GM21576 (cell line): ENCODE data around the gene LRCH4.

Experiments used
- ATAC-seq: cut with Tn5 transposase; IDR thresholded peaks from one replicate; pipeline ENCODE4 v1.9.1; 2021; ENCODE audit warnings: mild to moderate bottlenecking, moderate library complexity; ENCODE audit not compliant: unreplicated experiment

The LRCH4 gene

DNA sequence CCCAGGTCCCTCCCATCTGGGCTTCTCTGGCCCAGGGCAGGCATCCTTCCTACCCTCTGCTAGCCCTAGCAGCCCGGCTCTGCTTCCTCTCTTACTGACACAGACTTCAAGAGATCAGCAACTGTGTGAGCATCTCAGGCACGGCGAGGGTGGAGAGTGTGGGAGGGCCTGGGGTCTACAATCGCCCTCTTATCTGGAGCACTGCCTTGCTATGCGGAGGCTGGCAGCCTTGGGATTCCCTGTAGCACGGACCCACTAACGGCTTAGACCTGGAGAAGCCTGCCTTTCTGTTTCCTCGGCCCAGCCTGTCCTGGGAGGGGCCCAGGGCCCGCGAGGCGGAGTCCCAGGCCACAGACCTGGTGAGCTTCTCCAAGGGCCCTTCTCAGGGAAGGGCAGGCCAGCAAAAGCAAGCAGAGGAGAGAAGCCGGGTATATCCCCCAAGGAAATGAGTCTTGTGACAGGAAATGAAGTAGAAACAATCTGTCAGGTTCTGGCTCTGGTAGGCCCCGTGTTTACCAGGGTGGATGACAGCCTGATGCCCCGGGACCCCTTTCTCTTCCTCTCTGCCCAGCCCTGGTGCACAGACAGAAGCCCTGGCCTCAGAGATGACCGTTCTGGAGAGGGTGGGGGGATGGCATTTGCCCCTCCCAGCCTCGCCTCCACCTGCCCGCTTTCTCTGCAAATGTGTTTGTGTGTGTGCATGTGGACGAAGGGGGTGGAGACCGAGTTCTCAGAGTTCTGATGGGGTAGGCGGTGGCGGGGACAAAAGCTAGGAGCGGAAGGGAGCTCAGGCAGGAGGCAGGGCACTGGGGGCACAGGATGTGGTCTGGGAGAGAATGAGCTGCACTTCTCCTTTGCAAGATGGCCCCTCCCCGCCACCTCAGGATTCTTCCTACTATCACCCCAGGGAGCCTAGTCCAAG, 2.5 kb downstream of the LRCH4 start:
- no peak for ATAC-seq

DNA sequence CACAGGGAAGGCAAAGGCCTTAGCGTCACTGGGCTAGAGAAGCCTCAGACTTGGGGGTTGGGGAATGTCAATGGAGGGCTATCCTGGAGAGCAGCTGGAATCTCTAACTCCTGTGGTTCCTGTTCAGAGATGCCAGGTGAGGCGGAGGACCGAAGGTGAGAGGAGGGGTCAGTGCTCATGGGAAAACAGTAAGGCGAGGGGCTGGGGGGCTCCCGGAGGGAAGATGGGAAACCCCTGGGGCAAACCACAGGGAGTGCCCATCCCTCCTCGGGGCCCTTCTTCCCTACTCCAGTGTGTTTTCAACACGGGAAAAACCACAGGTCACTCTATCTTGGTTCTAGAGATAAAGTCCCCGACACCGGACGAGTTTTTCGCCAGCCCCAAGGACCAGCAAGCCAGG, 3.3 kb downstream of the LRCH4 start:
- no peak for ATAC-seq

DNA sequence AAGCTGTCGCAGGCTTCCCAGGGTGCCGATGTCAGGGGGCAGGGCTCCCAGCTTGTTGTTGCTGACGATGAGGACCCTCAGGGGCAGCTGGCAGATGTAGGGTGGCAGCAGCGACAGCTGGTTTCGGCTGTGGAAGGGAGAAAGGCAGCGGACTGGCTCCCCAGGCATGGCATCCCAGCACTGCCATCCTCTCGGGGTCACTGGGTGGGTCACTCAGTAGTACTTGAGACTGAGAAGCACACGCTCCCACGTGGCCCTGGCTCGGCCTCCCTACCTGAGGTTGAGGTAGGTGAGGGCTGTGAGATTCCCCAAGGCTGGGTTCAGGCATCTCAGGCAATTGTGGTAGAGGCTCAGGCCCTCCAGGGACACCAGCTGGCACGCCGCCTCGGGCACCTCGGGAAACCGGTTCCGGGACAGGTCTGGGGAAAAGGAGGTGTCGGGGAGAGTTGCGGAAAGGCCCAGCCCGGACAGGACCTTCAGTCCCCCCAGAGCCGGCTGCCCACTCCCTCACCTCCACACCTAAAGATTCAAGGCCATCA, 3.8 kb downstream of the LRCH4 start:
- no peak for ATAC-seq

DNA sequence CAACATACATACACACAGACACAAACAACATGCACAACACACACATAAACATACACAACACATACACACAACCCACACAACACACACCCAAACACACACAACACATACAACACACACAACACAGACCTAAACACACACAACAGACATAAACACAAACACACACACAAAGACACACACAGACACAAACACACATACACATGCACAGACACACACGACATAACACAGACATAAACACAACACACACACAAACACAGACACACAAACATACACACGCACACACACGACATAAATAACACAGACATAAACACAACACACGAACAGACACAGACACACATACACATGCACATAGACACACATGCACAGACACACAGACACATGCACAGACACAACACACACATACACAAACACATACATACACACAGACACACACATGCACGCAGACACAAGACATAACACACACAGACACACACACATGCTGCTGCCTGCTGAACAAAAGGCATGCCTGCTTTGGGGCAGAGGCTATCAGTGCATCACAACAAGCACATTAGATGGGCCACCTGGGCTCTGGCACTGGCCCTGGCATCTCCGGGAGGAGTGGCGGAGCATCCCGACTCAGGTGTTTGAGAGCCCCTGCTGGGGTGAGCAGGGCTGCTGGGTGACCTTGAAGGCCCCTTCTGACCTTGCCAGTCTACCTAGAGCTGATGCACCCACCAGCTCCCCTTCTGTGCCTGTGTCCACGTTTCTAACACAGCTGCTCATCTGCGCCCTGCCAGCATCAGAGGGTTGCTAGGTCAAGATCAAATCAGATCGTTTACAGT, 5.3 kb downstream of the LRCH4 start:
- ATAC-seq, result no peak

DNA sequence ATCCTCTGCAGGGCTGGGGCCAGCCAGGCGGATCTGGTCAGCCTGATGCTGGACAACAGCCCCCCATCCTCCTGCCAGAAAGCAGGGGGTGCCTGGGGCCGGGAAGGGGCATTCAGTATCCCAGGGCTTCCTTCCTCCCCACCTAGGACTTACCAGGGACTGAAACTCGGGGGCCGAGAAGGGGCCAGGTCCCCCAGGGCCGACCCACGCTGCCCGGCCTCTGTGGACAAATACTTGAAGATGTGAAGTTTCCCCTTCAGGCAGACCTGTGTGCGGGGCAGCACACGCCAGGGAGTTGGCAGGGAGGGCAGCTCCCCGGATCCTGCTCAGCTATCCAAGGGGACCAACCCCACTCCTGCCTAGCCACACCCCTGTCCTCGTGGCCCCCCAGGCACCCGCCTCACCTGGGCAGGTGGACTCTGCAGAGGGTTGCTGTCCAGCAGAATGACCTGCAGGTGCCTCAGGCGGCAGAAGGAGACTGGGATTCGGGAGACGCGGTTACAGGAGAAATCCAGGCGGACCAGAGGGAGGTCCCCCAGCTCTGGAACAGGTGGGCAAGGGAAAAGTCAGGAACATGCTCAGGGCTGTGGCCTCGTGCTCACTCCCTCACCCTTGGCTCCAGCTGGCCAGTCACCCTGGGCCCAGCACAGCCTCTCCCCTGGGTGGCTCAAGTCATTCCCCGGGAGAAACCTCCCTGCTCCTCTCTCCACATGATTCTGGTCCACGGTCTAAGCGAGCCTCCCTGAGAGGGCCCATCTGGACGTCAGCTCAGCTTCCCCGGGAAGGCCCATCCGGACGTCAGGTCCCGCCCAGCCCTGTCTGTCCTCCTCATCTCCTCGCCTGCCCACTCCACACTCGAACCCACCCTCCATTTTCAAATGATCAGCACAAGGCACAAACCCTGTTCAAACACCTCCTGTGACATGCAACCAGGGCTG, 7.4 kb downstream of the LRCH4 start:
- no peak for ATAC-seq

DNA sequence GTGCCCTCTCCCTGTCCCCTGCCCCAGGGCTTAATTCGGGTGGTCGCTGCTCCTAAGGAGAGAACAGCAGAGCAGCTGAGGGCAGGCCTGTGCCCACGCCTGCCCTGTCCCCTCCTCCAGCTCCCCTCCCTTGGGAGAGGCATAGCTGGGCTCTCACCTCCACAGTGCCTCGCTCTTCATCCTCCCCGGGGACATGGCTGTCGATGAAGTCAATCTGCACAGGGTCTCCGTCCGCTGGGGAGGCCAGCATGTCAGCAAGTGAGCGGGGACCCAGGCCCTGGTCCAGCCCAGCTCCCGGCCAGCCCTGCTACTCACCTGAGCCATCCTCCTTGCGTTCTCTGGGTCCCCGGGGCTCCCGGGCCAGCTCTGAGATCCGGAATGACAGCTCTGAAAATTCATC, 8.4 kb downstream of the LRCH4 start:
- no peak for ATAC-seq

DNA sequence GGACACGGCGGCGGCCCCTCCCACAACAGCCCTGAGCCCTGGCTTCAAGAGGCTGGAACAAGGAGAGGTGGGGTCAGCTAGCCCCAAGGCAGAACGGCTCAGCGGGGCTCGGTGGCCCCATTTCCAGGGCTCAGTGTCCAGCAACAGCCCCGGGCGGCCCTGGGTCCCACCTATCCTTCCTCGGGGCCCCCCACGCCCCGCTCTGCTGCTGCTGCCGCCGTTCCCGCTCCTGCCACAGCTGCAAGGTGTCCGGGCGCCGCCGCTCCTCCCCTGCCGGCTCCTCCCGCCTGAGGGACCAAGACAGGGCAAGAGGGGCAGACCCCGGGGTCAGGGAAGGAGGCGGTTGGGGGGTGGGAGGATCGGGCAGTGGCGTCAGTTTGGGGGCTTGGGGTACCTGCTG, 8.8 kb downstream of the LRCH4 start:
- ATAC-seq, result no peak

DNA sequence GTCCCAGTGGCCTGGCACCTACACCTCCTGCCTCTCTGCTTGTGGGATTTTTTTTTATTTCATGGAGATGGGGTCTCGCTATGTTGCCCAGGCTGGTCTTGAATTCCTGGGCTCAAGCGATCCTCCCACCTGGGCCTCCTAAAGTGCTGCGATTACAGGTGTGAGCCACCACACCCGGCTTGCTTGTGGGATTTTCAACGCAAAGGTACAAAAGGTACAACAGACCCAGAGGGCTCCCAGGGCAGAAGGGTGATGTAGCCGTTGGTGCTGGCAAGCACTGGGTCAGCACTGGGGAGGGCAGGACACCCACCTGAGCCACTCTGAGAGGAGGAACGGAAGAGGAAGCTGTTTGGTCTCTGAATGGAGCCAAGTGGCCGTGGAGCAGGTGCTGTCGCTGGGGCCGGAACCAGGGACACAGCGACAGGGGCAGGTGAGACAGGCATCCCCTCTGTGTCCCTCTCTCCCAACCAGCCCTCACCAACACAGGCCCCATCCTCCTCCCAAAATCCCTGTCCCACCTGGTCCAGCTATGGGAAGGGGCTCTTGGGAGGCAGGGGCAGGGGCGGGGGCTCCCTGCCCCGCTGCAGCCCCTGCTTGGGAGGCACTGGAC, 9.4 kb downstream of the LRCH4 start:
- ATAC-seq, result no peak

DNA sequence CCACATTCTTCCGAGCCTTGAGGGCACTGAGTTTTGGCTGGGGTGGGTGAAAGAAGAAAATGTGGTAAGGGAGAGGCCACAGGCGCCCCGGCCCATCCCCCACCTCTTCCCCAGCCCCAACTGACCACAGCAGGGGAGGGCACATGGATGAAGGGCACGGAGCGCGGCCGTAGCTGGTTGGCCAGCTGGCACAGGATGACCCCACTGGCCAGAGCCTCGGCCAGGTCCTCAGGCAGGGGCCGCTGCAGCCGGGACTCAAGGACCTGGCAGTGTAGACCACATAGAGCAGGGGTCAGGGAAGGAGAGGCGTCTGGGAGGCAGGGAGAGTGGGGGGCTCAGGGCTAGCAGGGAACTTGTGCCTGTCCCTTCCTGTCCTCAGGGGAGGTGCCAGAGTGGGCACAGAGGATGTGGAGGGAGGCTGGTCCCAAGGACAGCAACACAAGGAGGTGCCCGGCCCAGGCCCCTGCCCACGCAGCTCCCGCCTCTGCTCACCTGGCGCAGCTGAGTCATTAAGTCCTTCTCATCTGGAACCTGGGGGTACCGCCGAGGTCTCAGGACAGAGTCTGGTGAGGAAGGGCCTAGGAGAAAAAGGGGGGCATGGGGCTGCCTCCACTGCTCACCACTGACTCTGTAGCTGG, 10.1 kb downstream of the LRCH4 start:
- ATAC-seq, result no peak

DNA sequence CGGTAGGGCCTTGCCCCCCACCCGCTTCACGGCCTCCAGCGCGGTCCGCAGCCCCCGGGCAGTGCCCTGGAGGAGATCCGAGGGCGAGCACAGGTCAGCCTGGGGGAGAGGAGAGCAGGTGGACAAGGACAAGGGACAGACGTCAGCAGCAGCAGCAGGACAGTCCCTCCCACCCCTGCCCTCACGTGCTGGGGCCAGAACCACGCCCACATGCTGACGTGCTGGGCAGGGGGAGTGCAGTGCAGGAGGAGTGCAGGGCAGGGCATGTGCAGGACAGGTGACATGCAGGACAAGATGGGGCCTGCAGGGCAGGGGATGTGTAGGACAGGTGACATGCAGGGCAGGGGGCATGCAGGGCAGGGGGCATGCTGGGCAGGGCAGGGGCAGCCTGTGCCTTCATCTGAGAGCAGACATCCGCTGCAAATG, 10.7 kb downstream of the LRCH4 start:
- no peak for ATAC-seq

DNA sequence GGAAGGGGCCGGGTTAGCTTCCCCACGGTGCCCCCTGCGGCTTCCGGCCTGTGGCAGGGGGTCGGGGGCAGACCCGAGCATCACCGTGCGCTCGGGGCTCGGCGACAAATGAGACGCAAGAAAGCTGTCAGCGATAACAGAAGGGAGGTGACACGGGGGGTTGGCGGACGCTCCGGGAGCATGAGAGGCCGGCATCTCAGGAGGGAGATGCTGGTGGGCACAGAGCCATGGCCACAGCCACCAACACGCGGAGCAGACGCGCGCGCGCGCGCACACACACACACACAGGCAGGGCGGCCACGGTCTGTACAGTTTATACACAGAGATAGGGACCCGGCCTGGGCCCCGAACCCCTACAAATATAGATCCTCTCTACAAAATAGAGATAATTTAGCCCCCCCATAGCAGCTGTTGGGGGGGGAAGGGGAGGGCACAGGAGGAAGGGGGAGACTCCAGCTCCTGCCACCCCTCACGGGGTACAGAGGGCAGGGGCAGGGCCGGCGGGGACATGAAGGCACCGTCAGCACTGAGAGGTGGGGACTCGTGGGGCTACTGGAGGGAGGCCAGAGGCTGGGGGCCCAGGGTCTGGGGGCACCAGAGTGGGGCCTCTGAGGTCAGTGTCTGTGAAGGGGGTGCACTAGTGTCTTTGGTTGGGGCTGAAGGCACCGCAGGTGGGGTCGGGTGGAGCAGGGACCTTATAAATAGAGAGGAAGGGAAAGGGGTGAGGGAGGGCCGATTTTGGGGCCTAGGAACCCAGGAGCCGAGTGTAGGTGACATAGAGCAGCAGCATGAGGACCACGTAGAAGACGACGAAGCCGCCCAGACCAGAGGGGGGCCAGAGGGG, 11.3 kb downstream of the LRCH4 start:
- no peak for ATAC-seq

DNA sequence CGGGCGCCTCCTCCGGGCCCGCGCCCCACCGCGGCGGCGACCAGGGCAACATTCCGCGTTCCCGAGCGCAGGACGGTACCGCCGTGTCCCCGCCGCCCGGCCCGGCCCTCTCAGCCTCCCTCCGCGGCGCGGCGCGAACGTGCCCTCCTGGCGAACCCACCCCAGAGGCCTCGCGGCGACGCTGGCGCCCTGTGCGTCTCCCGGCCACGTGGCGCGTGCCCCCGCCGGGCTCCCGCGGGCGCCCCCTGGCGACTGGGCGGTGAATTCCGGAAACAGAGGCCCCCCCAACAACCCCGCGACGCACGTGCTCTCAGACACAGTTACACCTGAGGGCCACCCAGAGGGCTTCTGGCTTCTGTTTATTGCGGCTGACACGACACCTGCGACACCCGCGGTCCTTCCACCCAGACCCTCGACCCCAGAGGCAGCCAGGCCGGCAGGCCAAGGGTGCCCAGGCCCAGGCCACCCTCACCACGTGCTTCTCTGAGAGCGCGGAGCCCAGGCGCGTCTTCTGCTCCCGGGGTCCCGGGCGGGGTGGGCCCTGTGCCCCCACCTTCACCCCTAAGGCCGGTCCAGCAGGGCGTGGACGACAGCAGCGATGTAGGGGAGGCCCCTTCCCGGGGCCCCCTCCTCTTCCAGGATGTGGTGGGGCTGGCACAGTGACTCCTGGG, 12.1 kb downstream of the LRCH4 start, which contains the start of gene SAP25:
SAP25 (minus strand) TSS at position 210 of the 671 bp plus-strand sequence; CDS start at position 52, 158 bp downstream.
- no peak for ATAC-seq

DNA sequence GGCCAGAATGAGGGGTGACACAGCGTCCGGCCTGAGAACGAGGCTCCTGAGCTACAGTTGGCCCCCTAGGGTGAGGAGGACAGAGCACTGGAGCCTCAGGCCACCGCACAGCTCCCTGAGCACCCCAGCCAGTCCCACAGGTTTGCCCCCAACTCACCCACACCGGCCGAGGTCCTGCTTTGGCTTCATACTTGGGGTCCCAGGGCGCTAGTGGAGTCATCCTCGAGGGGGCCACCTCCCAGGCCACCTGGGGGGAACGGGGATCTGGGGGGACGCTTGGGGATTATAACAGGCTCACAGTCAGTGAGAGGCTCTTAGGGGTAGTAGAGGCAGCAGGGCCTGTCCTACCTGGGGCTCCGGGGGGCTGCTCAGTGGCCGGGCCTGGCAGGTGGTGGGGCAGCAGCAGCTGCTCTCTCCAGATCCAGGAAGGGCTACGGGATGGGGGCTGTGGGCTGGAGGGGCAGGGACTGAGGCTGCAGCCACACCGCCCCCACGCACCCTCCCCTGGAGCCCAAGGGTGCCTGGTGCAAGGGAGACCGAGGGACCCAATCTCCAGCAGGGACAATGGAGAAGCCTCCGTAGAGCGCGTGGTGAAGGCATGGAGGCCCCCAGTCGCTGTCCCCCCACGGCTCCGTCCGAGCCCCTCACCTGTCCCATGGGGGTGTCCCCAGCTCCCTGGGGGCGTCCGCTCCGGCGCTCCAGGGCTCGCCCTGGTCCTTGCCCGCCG, 12.8 kb downstream of the LRCH4 start:
- no peak for ATAC-seq

DNA sequence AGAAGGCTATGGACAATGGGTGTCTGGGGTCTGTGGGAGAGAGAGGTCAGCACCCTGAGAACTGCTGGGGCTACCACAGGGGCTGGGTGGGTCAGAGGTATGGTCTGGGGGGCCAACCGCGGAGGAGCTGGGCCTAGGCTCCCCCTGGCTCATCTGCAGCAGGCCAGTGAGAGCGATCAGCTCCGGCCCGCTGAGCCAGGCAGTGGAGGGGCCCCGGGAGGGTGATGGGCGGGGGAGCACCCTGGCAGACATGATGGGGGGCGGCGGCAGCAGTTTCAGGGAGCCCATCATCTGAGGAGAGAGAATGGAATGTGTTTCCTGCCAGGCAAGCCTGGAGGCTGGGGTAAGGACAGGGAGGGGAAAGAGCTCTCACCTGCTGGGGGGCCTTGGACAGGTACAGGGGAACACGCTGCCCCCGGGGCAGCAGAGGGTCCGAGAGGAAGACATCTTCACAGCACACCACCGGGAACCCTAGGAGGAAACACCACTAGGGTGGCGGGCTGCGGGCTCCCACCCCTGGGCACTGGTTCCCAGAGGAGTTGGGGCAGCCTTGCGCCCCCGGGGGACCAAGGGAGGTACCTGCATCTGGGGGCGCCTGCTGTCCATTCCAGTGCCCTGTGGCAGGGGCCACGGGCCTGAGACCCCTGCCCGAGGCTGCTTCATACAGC, 13.5 kb downstream of the LRCH4 start:
- no peak for ATAC-seq

DNA sequence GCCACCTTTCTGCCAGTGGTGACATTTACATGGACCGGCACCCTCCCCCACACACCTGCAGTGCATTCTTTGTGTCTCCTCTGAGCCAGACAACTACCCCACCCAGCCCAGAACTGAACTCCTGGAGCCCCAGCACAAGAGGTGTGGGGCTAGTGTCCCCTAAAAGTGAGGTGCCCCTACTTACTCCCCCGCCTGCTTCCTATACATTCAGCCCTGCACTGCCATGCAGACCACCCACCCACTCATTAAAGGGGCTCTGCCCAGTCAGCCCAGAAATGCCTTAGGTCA, 14.2 kb downstream of the LRCH4 start:
- ATAC-seq, result no peak

DNA sequence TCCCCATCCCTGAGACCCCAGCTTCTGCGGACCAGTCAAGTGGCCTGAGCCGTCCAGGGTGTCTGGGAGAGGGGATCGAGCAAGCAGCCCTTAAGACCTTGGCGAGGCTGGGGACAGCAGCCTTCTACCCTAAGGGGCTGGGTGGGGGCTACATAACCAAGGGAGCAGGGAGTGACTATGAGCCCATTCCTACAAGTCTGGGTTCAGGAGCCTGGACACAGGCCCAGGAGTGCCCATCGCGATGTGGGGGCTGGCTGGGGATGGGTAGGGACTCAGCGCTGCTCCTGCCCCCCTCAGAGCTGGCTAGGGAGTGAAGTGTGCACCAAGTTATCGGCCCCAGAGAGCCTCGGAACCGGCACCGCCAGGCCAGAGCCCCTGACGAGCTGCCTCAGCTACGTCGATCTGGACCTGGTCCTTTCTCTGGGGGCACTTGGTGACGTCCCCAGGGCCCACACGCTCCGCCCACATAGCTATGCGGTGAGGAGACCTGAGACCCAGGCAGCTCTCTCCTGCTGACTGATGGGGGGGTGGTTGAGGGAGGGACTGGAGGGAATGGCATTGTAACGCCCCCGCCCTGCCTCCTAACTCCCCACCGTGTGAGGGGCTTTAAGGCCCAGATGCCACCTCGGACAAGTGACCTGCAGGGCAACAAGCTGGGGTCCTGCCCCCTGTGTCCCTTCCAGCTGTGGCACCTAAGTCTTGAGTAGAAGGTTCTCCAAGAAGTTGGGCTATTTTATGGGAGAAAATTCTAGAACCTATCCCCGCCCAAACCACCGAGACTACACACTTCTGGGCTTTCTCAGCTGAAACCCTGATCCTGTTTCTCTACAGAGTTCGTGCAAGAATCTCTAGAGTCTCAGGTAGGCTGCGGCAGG, 14.7 kb downstream of the LRCH4 start:
- ATAC-seq, result no peak
